ENCODE results near the gene SLX9. TPM values are rescaled to one million over a fixed set of nuclear protein-coding genes. Genes with fewer than 3 reads are reported as not detected.

SLX9 gene
- total RNA-seq (2014; rRNA removed; shearing (Covaris generic)), result 30.3 and 35.0 TPM in 2 replicates

GRCh38 chr21:44939532-44940115 is at the start of gene SLX9:
TSS of gene SLX9 (plus strand) at chr21:44940029. CDS start at chr21:44940058, 29 bp downstream.
- peak within 1 kb of the TSS; percentile 96 for H3K4me3 ChIP-seq (ENCODE audit: insufficient read depth, low read depth, low read length)
- H3K36me3 ChIP-seq (replicated peaks; ENCODE audit: control insufficient read depth, insufficient read depth, low read length), result peaks cover 15% of the 10 kb centered on the region
- H3K27me3 ChIP-seq (ENCODE audit: control insufficient read depth, insufficient read depth, low read length), result peaks cover 3% of the 10 kb centered on the region; the same call in 1 of the 2 replicates
- DNase-seq, result peak; percentile 98

GRCh38 chr21:44890338-44890931 is 49.4 kb upstream of the SLX9 start:
- H3K36me3 ChIP-seq (replicated peaks; ENCODE audit: control insufficient read depth, insufficient read depth, low read length), result no peaks in the 10 kb centered on the region
- H3K27me3 ChIP-seq (ENCODE audit: control insufficient read depth, insufficient read depth, low read length), result no peaks in the 10 kb centered on the region
- no peak for DNase-seq
- H3K4me3 ChIP-seq (ENCODE audit: insufficient read depth, low read depth, low read length), result no peak overlapping the region

GRCh38 chr21:44890961-44891541 is 48.8 kb upstream of the SLX9 start:
- Histone ChIP-seq H3K36me3 (replicated peaks; ENCODE audit: control insufficient read depth, insufficient read depth, low read length) (no peaks in the 10 kb centered on the region), H3K4me3 (ENCODE audit: insufficient read depth, low read depth, low read length) (no peak overlapping the region), H3K27me3 (ENCODE audit: control insufficient read depth, insufficient read depth, low read length) (no peaks in the 10 kb centered on the region)
- no peak for DNase-seq

GRCh38 chr21:44891631-44892031 is 48.2 kb upstream of the SLX9 start:
- H3K36me3 ChIP-seq (replicated peaks; ENCODE audit: control insufficient read depth, insufficient read depth, low read length), result no peaks in the 10 kb centered on the region
- no peaks in the 10 kb centered on the region for H3K27me3 ChIP-seq (ENCODE audit: control insufficient read depth, insufficient read depth, low read length)
- no peak overlapping the region for H3K4me3 ChIP-seq (ENCODE audit: insufficient read depth, low read depth, low read length)
- DNase-seq, result no peak

GRCh38 chr21:44892095-44892494 is 47.7 kb upstream of the SLX9 start:
- Histone ChIP-seq H3K36me3 (replicated peaks; ENCODE audit: control insufficient read depth, insufficient read depth, low read length) (no peaks in the 10 kb centered on the region), H3K4me3 (ENCODE audit: insufficient read depth, low read depth, low read length) (no peak overlapping the region), H3K27me3 (ENCODE audit: control insufficient read depth, insufficient read depth, low read length) (no peaks in the 10 kb centered on the region)
- DNase-seq, result no peak

- no peaks in the 10 kb centered on the region for H3K27me3 ChIP-seq (ENCODE audit: control insufficient read depth, insufficient read depth, low read length)
- H3K36me3 ChIP-seq (replicated peaks; ENCODE audit: control insufficient read depth, insufficient read depth, low read length), result no peaks in the 10 kb centered on the region
These were observed 47.1 kb upstream of the SLX9 start for GRCh38 chr21:44892536-44893277.

GRCh38 chr21:44893278-44893556 is 46.6 kb upstream of the SLX9 start:
- no peak for DNase-seq
- Histone ChIP-seq H3K4me3 (ENCODE audit: insufficient read depth, low read depth, low read length) (no peak overlapping the region), H3K36me3 (replicated peaks; ENCODE audit: control insufficient read depth, insufficient read depth, low read length) (no peaks in the 10 kb centered on the region), H3K27me3 (ENCODE audit: control insufficient read depth, insufficient read depth, low read length) (no peaks in the 10 kb centered on the region)

More at GRCh38 chr21:44892536-44893277, 47.1 kb upstream of the SLX9 start:
- no peak overlapping the region for H3K4me3 ChIP-seq (ENCODE audit: insufficient read depth, low read depth, low read length)
- DNase-seq, result peak; percentile 92

- Histone ChIP-seq H3K4me3 (ENCODE audit: insufficient read depth, low read depth, low read length) (no peak overlapping the region), H3K27me3 (ENCODE audit: control insufficient read depth, insufficient read depth, low read length) (no peaks in the 10 kb centered on the region), H3K36me3 (replicated peaks; ENCODE audit: control insufficient read depth, insufficient read depth, low read length) (no peaks in the 10 kb centered on the region)
- no peak for DNase-seq
These were observed 45.7 kb upstream of the SLX9 start for GRCh38 chr21:44893948-44894656.

- Histone ChIP-seq H3K36me3 (replicated peaks; ENCODE audit: control insufficient read depth, insufficient read depth, low read length) (no peaks in the 10 kb centered on the region), H3K4me3 (ENCODE audit: insufficient read depth, low read depth, low read length) (no peak overlapping the region), H3K27me3 (ENCODE audit: control insufficient read depth, insufficient read depth, low read length) (no peaks in the 10 kb centered on the region)
- DNase-seq, result no peak
These were observed 45.0 kb upstream of the SLX9 start for GRCh38 chr21:44894687-44895302.

- Histone ChIP-seq H3K4me3 (ENCODE audit: insufficient read depth, low read depth, low read length) (no peak overlapping the region), H3K36me3 (replicated peaks; ENCODE audit: control insufficient read depth, insufficient read depth, low read length) (no peaks in the 10 kb centered on the region), H3K27me3 (ENCODE audit: control insufficient read depth, insufficient read depth, low read length) (no peaks in the 10 kb centered on the region)
- no peak for DNase-seq
These were observed 44.0 kb upstream of the SLX9 start for GRCh38 chr21:44895859-44896258.

- no peaks in the 10 kb centered on the region for H3K27me3 ChIP-seq (ENCODE audit: control insufficient read depth, insufficient read depth, low read length)
- H3K4me3 ChIP-seq (ENCODE audit: insufficient read depth, low read depth, low read length), result no peak overlapping the region
- no peak for DNase-seq
- no peaks in the 10 kb centered on the region for H3K36me3 ChIP-seq (replicated peaks; ENCODE audit: control insufficient read depth, insufficient read depth, low read length)
These were observed 43.1 kb upstream of the SLX9 start for GRCh38 chr21:44896561-44897286.

- DNase-seq, result peak; percentile 88
- no peak overlapping the region for H3K4me3 ChIP-seq (ENCODE audit: insufficient read depth, low read depth, low read length)
- no peaks in the 10 kb centered on the region for H3K27me3 ChIP-seq (ENCODE audit: control insufficient read depth, insufficient read depth, low read length)
- no peaks in the 10 kb centered on the region for H3K36me3 ChIP-seq (replicated peaks; ENCODE audit: control insufficient read depth, insufficient read depth, low read length)
These were observed 42.4 kb upstream of the SLX9 start for GRCh38 chr21:44897326-44898010.

GRCh38 chr21:44898011-44898488 is 41.8 kb upstream of the SLX9 start:
- no peak overlapping the region for H3K4me3 ChIP-seq (ENCODE audit: insufficient read depth, low read depth, low read length)
- DNase-seq, result no peak

More at GRCh38 chr21:44898011-44898488, 41.8 kb upstream of the SLX9 start:
- no peaks in the 10 kb centered on the region for H3K36me3 ChIP-seq (replicated peaks; ENCODE audit: control insufficient read depth, insufficient read depth, low read length)
- no peaks in the 10 kb centered on the region for H3K27me3 ChIP-seq (ENCODE audit: control insufficient read depth, insufficient read depth, low read length)

All from H7 (cell line).